NT2/D1 (cell line): ENCODE measurements around the gene CFHR4.
"Not testable (repeated sequence)": the region's sequence is repeated elsewhere in the genome, so short reads cannot be mapped to it uniquely, and the experiment has no call there.

Experiments
- DNase-seq: peaks from one replicate; pipeline ENCODE4 v3.0.0-alpha.2; 2011; ENCODE audit warnings: low read depth, low spot score
- H3K27me3 ChIP-seq: 2 replicates; pipeline ENCODE4 v1.6.0; 2011; ENCODE audit warnings: mild to moderate bottlenecking; ENCODE audit not compliant: insufficient read length, insufficient read depth
- H3K36me3 ChIP-seq: 2 replicates; pipeline ENCODE4 v1.6.1; 2011; ENCODE audit warnings: mild to moderate bottlenecking, low read length, mixed read lengths; ENCODE audit not compliant: insufficient read depth, insufficient read length
- H3K4me1 ChIP-seq: 2 replicates; pipeline ENCODE4 v1.5.1; 2011; ENCODE audit not compliant: insufficient read depth, insufficient read length
- H3K4me3 ChIP-seq: 2 replicates; pipeline ENCODE4 v1.5.1; 2011; ENCODE audit warnings: low read depth; ENCODE audit not compliant: insufficient read length
- H3K9ac ChIP-seq: 2 replicates; pipeline ENCODE4 v1.6.0; 2011; ENCODE audit warnings: low read depth; ENCODE audit not compliant: insufficient read length
- H3K9me3 ChIP-seq: 2 replicates; pipeline ENCODE4 v1.5.1; 2011; ENCODE audit warnings: mild to moderate bottlenecking, low read length; ENCODE audit not compliant: insufficient read depth
- SUZ12 ChIP-seq: IDR thresholded peaks from 2 replicates; pipeline ENCODE4 v1.6.1; 2011; ENCODE audit not compliant: insufficient read length, insufficient read depth; ENCODE audit errors: extremely low read depth
- YY1 ChIP-seq: IDR thresholded peaks from 2 replicates; pipeline ENCODE4 v1.6.1; 2011; ENCODE audit not compliant: insufficient read length, insufficient read depth
- ZNF274 ChIP-seq: IDR thresholded peaks from 2 replicates; pipeline ENCODE4 v1.6.1; 2011; ENCODE audit warnings: mild to moderate bottlenecking, low read depth, low read length

Gene CFHR4

GRCh38 chr1:196897158-196897828, 9.4 kb downstream of the CFHR4 start:
- Histone ChIP-seq H3K36me3 (no peaks in the 10 kb centered on the region), H3K9me3 (no peaks in the 10 kb centered on the region), H3K27me3 (no peaks in the 10 kb centered on the region), H3K4me3 (no peak overlapping the region), H3K4me1 (no peaks in the 10 kb centered on the region), H3K9ac (no peak overlapping the region)
- TF ChIP-seq YY1 (no peak), ZNF274 (no peak), SUZ12 (no peak)
- no peak for DNase-seq

DNA sequence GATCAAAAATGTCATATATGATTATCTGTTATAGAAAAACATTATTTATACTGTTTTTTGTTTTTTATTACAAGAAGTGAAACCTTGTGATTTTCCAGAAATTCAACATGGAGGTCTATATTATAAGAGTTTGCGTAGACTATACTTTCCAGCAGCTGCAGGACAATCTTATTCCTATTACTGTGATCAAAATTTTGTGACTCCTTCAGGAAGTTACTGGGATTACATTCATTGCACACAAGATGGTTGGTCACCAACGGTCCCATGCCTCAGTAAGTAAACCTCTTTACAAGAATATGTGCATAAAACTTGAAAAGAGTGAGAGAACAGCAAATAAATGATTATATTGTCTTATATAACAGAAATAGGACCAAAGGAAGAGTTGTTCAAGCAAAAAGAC, 14.5 kb downstream of the CFHR4 start:
- Histone ChIP-seq H3K9me3 (no peaks in the 10 kb centered on the region), H3K36me3 (no peaks in the 10 kb centered on the region), H3K4me3 (no peak overlapping the region), H3K27me3 (no peaks in the 10 kb centered on the region), H3K9ac (no peak overlapping the region), H3K4me1 (no peaks in the 10 kb centered on the region)
- TF ChIP-seq SUZ12 (no peak), ZNF274 (no peak), YY1 (no peak)
- DNase-seq = no peak

DNA sequence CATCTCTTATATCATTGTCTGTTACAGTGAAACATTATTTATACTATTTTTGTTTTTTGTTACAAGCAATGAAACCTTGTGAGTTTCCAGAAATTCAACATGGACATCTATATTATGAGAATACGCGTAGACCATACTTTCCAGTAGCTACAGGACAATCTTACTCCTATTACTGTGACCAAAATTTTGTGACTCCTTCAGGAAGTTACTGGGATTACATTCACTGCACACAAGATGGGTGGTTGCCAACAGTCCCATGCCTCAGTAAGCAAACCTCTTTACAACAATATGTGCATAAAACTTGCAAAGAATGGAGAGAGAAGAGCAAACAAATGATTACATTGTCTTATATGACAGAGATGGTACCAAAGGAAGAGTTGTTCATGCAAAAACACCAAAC, 22.4 kb downstream of the CFHR4 start:
- DNase-seq = no peak

DNA sequence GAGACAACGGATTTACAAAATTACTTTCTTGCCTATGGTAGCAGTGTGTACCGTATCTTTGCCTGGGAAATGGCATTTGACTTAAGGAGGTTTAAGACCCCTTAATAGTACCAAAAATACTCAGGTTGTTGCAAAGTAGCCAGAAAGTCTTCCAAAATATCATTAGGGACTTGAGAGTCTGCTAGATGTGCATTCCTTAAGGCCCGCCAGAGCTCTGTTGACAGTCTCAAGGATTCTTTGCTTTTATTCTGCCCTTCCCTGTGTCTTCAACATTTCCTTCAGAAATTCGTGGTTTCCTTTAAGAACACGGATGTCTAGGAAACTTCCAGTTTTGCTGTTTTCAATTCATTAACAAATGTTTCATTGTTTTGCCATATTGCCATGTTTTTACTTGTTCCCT, 24.4 kb downstream of the CFHR4 start:
- H3K27me3 ChIP-seq, H3K4me3 ChIP-seq, H3K36me3 ChIP-seq, H3K9me3 ChIP-seq, DNase-seq, H3K9ac ChIP-seq, H3K4me1 ChIP-seq: not testable (repeated sequence)

More for the DNA sequence above, 22.4 kb downstream of the CFHR4 start:
- no peaks in the 10 kb centered on the region for H3K4me1 ChIP-seq
- no peaks in the 10 kb centered on the region for H3K27me3 ChIP-seq
- no peaks in the 10 kb centered on the region for H3K36me3 ChIP-seq
- TF ChIP-seq SUZ12 (no peak), YY1 (no peak), ZNF274 (no peak)
- H3K9me3 ChIP-seq = no peaks in the 10 kb centered on the region
- no peak overlapping the region for H3K9ac ChIP-seq
- no peak overlapping the region for H3K4me3 ChIP-seq

DNA sequence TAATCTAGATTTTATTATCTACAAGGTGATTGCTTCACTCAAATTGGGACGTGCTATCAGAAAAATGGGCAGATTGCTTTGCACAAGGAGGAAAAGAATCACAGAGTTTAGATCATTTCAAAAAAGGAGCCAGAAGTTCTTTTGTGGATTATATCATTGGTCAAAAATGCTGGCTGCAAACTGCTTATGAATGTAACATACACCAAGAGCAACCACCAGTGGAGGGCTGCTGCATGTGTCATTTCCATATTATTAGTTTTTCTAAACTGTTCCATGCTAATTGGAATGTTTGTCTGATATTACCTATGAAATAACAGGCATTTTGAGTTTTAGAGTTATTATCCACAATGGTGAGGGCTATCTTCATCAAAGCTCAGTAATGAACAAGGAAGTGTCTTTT, 39.0 kb downstream of the CFHR4 start:
- H3K4me3 ChIP-seq, H3K36me3 ChIP-seq, H3K4me1 ChIP-seq, H3K9ac ChIP-seq, DNase-seq, H3K9me3 ChIP-seq, H3K27me3 ChIP-seq: not testable (repeated sequence)

DNA sequence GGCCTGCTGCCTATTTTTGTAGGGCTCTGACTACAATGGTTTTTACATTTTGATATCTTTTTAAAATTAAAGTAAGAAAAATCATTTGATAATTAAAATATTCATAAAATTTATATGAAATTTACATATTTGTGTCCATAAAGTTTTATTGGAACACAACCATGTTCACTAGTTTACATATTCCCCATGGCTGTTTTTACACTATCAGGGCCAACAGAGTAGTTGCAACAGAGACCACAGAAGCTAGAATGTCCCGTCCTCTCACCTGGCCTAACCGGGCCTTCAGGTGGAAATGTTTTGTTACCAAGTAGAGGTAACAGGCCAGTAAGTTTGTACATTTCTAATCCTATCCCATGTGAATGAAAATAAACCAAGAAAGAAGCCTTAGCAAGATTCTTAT, 45.0 kb downstream of the CFHR4 start:
- not testable (repeated sequence) for DNase-seq, H3K9ac ChIP-seq, H3K9me3 ChIP-seq, H3K36me3 ChIP-seq, H3K4me3 ChIP-seq, H3K4me1 ChIP-seq, H3K27me3 ChIP-seq

DNA sequence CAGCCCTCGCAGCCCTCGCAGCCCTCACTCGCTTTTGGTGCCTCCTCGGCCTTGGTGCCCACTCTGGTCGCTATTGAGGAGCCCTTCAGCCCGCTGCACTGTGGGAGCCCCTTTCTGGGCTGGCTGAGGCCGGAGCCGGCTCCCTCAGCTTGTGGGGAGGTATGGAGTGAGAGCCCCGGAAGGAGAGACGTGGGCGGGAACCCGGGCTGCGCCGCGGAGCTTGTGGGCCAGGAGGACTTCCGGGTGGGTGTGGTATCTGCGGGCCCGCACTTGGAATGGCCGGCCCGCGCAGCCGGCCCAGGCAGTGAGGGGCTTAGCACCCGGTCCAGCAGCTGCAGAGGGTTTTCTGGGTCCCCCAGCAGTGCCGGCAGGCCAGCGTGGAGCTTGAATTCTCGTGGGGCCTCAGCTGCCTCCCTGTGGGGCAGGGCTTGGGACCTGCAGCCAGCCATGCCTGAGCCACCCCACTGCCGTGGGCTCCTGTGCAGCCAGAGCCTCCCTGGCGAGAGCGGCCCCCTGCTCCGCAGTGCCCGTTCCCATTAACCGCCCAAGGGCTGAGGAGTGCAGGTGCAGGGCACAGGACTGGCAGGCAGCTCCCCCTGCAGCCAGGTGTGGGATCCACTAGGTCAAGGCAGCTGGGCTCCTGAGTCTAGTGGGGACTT, 45.8 kb downstream of the CFHR4 start:
- H3K9ac ChIP-seq = no peak overlapping the region
- peaks cover 6% of the 10 kb centered on the region; the same call in 1 of the 2 replicates for H3K9me3 ChIP-seq
- H3K36me3 ChIP-seq = no peaks in the 10 kb centered on the region
- TF ChIP-seq ZNF274 (no peak), YY1 (no peak), SUZ12 (no peak)
- no peaks in the 10 kb centered on the region for H3K4me1 ChIP-seq
- no peak overlapping the region for H3K4me3 ChIP-seq
- DNase-seq = no peak
- H3K27me3 ChIP-seq = no peaks in the 10 kb centered on the region

DNA sequence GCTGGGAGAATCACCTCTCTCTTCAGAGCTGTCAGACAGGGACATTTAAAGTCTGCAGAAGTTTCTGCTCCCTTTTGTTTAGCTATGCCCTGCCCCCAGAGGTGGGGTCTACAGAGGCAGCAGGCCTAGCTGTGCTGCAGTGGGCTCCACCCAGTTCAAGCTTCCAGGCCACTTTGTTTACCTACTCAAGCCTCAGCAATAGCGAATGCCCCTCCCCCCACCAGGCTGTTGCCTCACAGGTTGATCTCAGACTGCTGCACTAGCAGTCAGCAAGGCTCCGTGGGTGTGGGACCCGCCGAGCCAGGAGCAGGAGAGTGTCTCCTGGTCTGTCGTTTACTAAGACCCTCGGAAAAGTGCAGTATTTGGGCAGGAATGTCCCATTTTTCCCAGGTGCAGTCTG, 53.6 kb downstream of the CFHR4 start:
- H3K4me1 ChIP-seq, H3K4me3 ChIP-seq, H3K9ac ChIP-seq, H3K9me3 ChIP-seq, H3K36me3 ChIP-seq, H3K27me3 ChIP-seq: not testable (repeated sequence)
- peak; percentile 52 for DNase-seq

- H3K9ac ChIP-seq, H3K4me1 ChIP-seq, H3K27me3 ChIP-seq, DNase-seq, H3K4me3 ChIP-seq, H3K9me3 ChIP-seq, H3K36me3 ChIP-seq: not testable (repeated sequence)
These were observed 55.7 kb downstream of the CFHR4 start, which contains the start of gene CFHR2 for GRCh38 chr1:196943568-196943967. Gene CFHR2, plus strand, starts transcription at chr1:196943738. Its CDS starts 143 bp downstream, at chr1:196943881.
